ENCODE data around the gene FUCA2. TPM values are rescaled to one million over a fixed set of nuclear protein-coding genes. Genes with fewer than 3 reads are reported as not detected.

The FUCA2 gene
- total and polyA plus RNA-seq, 2 experiments from 2014 or later, result 31.8 to 33.4 TPM

- Histone ChIP-seq H2AFZ (no peak overlapping the region), H3K9me2 (ENCODE audit: insufficient read depth) (no peaks in the 10 kb centered on the region), H3K27me3 (ENCODE audit: insufficient read depth) (no peaks in the 10 kb centered on the region), H3K4me3 (no peak overlapping the region), H3K79me2 (replicated peaks; ENCODE audit: insufficient read depth) (no peaks in the 10 kb centered on the region), H3K4me1 (ENCODE audit: insufficient read depth) (no peaks in the 10 kb centered on the region), H3K36me3 (ENCODE audit: insufficient read depth) (no peaks in the 10 kb centered on the region), H4K20me1 (replicated peaks; ENCODE audit: insufficient read depth) (no peaks in the 10 kb centered on the region), H3F3A (replicated peaks; ENCODE audit: low read depth) (no peaks in the 10 kb centered on the region), H3K4me2 (no peak overlapping the region), H3K27ac (ENCODE audit: low read depth) (no peak overlapping the region)
- ATAC-seq, result no peak
- Mint-ChIP-seq H3K36me3 (ENCODE audit: low read depth) (no peaks in the 10 kb centered on the region), H3K4me3 (no peak overlapping the region), H3K9me3 (no peaks in the 10 kb centered on the region), H3K27ac (no peak overlapping the region), H3K4me1 (no peaks in the 10 kb centered on the region; the same call in 2 of the 3 replicates), H3K27me3 (ENCODE audit: insufficient read depth, low read depth, poor library complexity) (peaks cover 4% of the 10 kb centered on the region)
- no peak for TF ChIP-seq NANOG (IDR thresholded peaks at IDR 0.05; ENCODE audit: borderline replicate concordance)
- no peak for TF ChIP-seq STAT1 (IDR thresholded peaks at IDR 0.05; ENCODE audit: unreplicated experiment)
- TF ChIP-seq EZH2phosphoT487 (IDR thresholded peaks at IDR 0.05; ENCODE audit: unreplicated experiment), result no peak
- no peak for TF ChIP-seq ZNF114 (CRISPR knock-in tag; IDR thresholded peaks at IDR 0.05)
- TF ChIP-seq, protein P1, sequence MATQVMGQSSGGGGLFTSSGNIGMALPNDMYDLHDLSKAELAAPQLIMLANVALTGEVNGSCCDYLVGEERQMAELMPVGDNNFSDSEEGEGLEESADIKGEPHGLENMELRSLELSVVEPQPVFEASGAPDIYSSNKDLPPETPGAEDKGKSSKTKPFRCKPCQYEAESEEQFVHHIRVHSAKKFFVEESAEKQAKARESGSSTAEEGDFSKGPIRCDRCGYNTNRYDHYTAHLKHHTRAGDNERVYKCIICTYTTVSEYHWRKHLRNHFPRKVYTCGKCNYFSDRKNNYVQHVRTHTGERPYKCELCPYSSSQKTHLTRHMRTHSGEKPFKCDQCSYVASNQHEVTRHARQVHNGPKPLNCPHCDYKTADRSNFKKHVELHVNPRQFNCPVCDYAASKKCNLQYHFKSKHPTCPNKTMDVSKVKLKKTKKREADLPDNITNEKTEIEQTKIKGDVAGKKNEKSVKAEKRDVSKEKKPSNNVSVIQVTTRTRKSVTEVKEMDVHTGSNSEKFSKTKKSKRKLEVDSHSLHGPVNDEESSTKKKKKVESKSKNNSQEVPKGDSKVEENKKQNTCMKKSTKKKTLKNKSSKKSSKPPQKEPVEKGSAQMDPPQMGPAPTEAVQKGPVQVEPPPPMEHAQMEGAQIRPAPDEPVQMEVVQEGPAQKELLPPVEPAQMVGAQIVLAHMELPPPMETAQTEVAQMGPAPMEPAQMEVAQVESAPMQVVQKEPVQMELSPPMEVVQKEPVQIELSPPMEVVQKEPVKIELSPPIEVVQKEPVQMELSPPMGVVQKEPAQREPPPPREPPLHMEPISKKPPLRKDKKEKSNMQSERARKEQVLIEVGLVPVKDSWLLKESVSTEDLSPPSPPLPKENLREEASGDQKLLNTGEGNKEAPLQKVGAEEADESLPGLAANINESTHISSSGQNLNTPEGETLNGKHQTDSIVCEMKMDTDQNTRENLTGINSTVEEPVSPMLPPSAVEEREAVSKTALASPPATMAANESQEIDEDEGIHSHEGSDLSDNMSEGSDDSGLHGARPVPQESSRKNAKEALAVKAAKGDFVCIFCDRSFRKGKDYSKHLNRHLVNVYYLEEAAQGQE (IDR thresholded peaks at IDR 0.05; ENCODE audit: unreplicated experiment), result no peak
- TF ChIP-seq ZNF331 (CRISPR knock-in tag; IDR thresholded peaks at IDR 0.05; ENCODE audit: low read depth), result no peak
- TF ChIP-seq POLR2AphosphoS5 (IDR thresholded peaks at IDR 0.05; ENCODE audit: low read depth), result no peak
- TF ChIP-seq CREB1 (CRISPR knock-in tag; IDR thresholded peaks at IDR 0.05; ENCODE audit: low read depth), result no peak
- TF ChIP-seq JUNB (IDR thresholded peaks at IDR 0.05; ENCODE audit: unreplicated experiment), result no peak
- DNase-seq (ENCODE audit: low spot score), result no peak
Observed at GRCh38 chr6:143556529-143556928, 45.0 kb upstream of the FUCA2 start.

- H3K27me3 ChIP-seq (ENCODE audit: insufficient read depth), result no peaks in the 10 kb centered on the region
- H4K20me1 ChIP-seq (replicated peaks; ENCODE audit: insufficient read depth), result no peaks in the 10 kb centered on the region
- H3K27ac ChIP-seq (ENCODE audit: low read depth), result no peak overlapping the region
- no peak overlapping the region for H3K4me3 Mint-ChIP-seq
- H3K36me3 Mint-ChIP-seq (ENCODE audit: low read depth), result no peaks in the 10 kb centered on the region
- H3K4me1 Mint-ChIP-seq, result no peaks in the 10 kb centered on the region; the same call in 2 of the 3 replicates
- H3K36me3 ChIP-seq (ENCODE audit: insufficient read depth), result no peaks in the 10 kb centered on the region
- no peaks in the 10 kb centered on the region for H3K9me2 ChIP-seq (ENCODE audit: insufficient read depth)
- H3K9me3 Mint-ChIP-seq, result no peaks in the 10 kb centered on the region
- no peak for ATAC-seq
- DNase-seq (ENCODE audit: low spot score), result no peak
- no peak overlapping the region for H3K4me3 ChIP-seq
- no peak overlapping the region for H2AFZ ChIP-seq
- H3K27ac Mint-ChIP-seq, result no peak overlapping the region
- no peaks in the 10 kb centered on the region for H3F3A ChIP-seq (replicated peaks; ENCODE audit: low read depth)
- no peaks in the 10 kb centered on the region for H3K79me2 ChIP-seq (replicated peaks; ENCODE audit: insufficient read depth)
- H3K4me2 ChIP-seq, result no peak overlapping the region
- H3K4me1 ChIP-seq (ENCODE audit: insufficient read depth), result no peaks in the 10 kb centered on the region
- H3K27me3 Mint-ChIP-seq (ENCODE audit: insufficient read depth, low read depth, poor library complexity), result peaks cover under 1% of the 10 kb centered on the region
- no peak for TF ChIP-seq ZNF331 (CRISPR knock-in tag; IDR thresholded peaks at IDR 0.05; ENCODE audit: low read depth)
- TF ChIP-seq CREB1 (CRISPR knock-in tag; IDR thresholded peaks at IDR 0.05; ENCODE audit: low read depth), result no peak
- TF ChIP-seq, protein P2, sequence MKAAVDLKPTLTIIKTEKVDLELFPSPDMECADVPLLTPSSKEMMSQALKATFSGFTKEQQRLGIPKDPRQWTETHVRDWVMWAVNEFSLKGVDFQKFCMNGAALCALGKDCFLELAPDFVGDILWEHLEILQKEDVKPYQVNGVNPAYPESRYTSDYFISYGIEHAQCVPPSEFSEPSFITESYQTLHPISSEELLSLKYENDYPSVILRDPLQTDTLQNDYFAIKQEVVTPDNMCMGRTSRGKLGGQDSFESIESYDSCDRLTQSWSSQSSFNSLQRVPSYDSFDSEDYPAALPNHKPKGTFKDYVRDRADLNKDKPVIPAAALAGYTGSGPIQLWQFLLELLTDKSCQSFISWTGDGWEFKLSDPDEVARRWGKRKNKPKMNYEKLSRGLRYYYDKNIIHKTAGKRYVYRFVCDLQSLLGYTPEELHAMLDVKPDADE (IDR thresholded peaks at IDR 0.05), result no peak
- no peak for TF ChIP-seq EZH2 (IDR thresholded peaks at IDR 0.05; ENCODE audit: low read depth, unreplicated experiment)
- TF ChIP-seq, protein P1 (IDR thresholded peaks at IDR 0.05; ENCODE audit: unreplicated experiment), result no peak
- no peak for TF ChIP-seq STAT1 (IDR thresholded peaks at IDR 0.05; ENCODE audit: unreplicated experiment)
- no peak for TF ChIP-seq ZNF114 (CRISPR knock-in tag; IDR thresholded peaks at IDR 0.05)
Observed at GRCh38 chr6:143555582-143555981, 44.1 kb upstream of the FUCA2 start.

Measured in GM23338 (cell line).